CD4-positive, alpha-beta T cell (primary cell): ENCODE measurements around the gene PDLIM7. TPM values are rescaled to one million over a fixed set of nuclear protein-coding genes. Genes with fewer than 3 reads are reported as not detected.

Experiments used
- ATAC-seq: fragments of 200-7000 bp; cut with Tn5 transposase; one replicate; pipeline ENCODE4 v1.10.0; 2022; ENCODE audit warnings: mild to moderate bottlenecking; ENCODE audit not compliant: poor library complexity
- CTCF ChIA-PET: fragments of 350-600 bp; sonication (Branson Sonifier 250); formaldehyde crosslinking; loops from one replicate; lab custom pipeline; 2021; ENCODE audit warnings: antibody characterized with exemption, inconsistent platforms; lab: Charles Lee
- POLR2A ChIA-PET: fragments of 350-600 bp; sonication (Branson Sonifier 250); formaldehyde crosslinking; loops from one replicate; lab custom pipeline; 2021; ENCODE audit warnings: antibody characterized with exemption, inconsistent platforms; lab: Charles Lee
- DNase-seq, 14 experiments: peaks; one replicate each; pipeline ENCODE4 v3.0.0-alpha.2; 2013 to 2020; ENCODE audit warnings: mixed read lengths in 2 of 14
- H3K27ac ChIP-seq, 2 donors: one replicate each; pipeline versions ENCODE4 v1.5.1 to v1.7.0; 2013; ENCODE audit warnings: low read length in 2 of 2, low read depth in 1 of 2, mild to moderate bottlenecking in 1 of 2
- H3K27me3 ChIP-seq, 2 experiments: 1 replicate in 1 of 2; 2 replicates in 1 of 2; pipeline versions ENCODE4 v1.6.1 to v1.7.0; 2013; ENCODE audit warnings: low read length in 2 of 2, control low read depth in 1 of 2, mild to moderate bottlenecking in 1 of 2, moderate library complexity in 1 of 2; ENCODE audit not compliant: insufficient read depth in 2 of 2, control insufficient read depth in 1 of 2
- H3K36me3 ChIP-seq: one replicate; pipeline ENCODE4 v1.6.1; 2013; ENCODE audit warnings: low read length, control low read depth; ENCODE audit not compliant: insufficient read depth
- H3K4me1 ChIP-seq: one replicate; pipeline ENCODE4 v1.6.1; 2013; ENCODE audit warnings: low read length, control low read depth; ENCODE audit not compliant: insufficient read depth
- H3K4me3 ChIP-seq: one replicate; pipeline ENCODE4 v1.5.1; 2013; ENCODE audit warnings: mild to moderate bottlenecking, low read length, moderate library complexity
- H3K9me3 ChIP-seq, 2 experiments: 1 replicate in 1 of 2; 2 replicates in 1 of 2; pipeline versions ENCODE4 v1.6.1 to v1.7.0; 2013; ENCODE audit warnings: low read length in 2 of 2, mild to moderate bottlenecking in 2 of 2, control low read depth in 1 of 2, moderate library complexity in 1 of 2; ENCODE audit not compliant: control insufficient read depth in 1 of 2, insufficient read depth in 1 of 2
- H3K27ac Mint-ChIP-seq: one replicate; pipeline ENCODE4 v1.8.0; 2020; ENCODE audit warnings: mixed read lengths
- H3K27me3 Mint-ChIP-seq: one replicate; pipeline ENCODE4 v1.8.0; 2021; ENCODE audit warnings: mixed read lengths
- H3K36me3 Mint-ChIP-seq: one replicate; pipeline ENCODE4 v1.8.0; 2021; ENCODE audit warnings: low read depth, mixed read lengths
- H3K4me1 Mint-ChIP-seq: one replicate; pipeline ENCODE4 v1.8.0; 2021; ENCODE audit warnings: low read depth, mixed read lengths
- H3K4me3 Mint-ChIP-seq: one replicate; pipeline ENCODE4 v1.8.0; 2020; ENCODE audit warnings: mild to moderate bottlenecking, mixed read lengths
- H3K9me3 Mint-ChIP-seq: one replicate; pipeline ENCODE4 v1.8.0; 2020; ENCODE audit warnings: mixed read lengths
- intact Hi-C, 2 experiments: fragments of 100-400 bp; cut with DNase I in 1 of 2; cut with micrococcal nuclease in 1 of 2; formaldehyde crosslinking; loops; one replicate each; pipeline versions ENCODE4 v1.15.1 to v1.9.0; 2023 to 2025; cut with DNase I, micrococcal nuclease
- polyA plus RNA-seq, 2 donors: library from polyadenylated mRNA; unstranded; fragments of 120-200 nt; gene quantifications; one replicate each; pipeline ENCODE4 v1.2.1, GENCODE V29; 2013
- total RNA-seq, 174 experiments: library from RNA in 2 of 174; stranded (reverse) in 2 of 174; gene quantifications; one replicate each; pipeline ENCODE4 v1.2.3 and lab custom pipeline; 2021 to 2026
- TF ChIP-seq, protein P1 (sequence below): fragments of 200-600 bp; IDR thresholded peaks from one replicate; pipeline ENCODE4 v1.8.0; 2022; ENCODE audit warnings: antibody characterized with exemption, mild to moderate bottlenecking

The PDLIM7 gene, protein sequence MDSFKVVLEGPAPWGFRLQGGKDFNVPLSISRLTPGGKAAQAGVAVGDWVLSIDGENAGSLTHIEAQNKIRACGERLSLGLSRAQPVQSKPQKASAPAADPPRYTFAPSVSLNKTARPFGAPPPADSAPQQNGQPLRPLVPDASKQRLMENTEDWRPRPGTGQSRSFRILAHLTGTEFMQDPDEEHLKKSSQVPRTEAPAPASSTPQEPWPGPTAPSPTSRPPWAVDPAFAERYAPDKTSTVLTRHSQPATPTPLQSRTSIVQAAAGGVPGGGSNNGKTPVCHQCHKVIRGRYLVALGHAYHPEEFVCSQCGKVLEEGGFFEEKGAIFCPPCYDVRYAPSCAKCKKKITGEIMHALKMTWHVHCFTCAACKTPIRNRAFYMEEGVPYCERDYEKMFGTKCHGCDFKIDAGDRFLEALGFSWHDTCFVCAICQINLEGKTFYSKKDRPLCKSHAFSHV
- 1 to 10 TPM; 5.2 to 6.0 TPM for total RNA-seq
- 6.9 TPM for polyA plus RNA-seq (2013, experiment 1 of 2)
- polyA plus RNA-seq (2013, experiment 2 of 2), result 12.2 TPM
- total RNA-seq (lab: John Stamatoyannopoulos, UW), result 0.77 to 24.3 (median 3.0) reads per million in 172 experiments

DNA sequence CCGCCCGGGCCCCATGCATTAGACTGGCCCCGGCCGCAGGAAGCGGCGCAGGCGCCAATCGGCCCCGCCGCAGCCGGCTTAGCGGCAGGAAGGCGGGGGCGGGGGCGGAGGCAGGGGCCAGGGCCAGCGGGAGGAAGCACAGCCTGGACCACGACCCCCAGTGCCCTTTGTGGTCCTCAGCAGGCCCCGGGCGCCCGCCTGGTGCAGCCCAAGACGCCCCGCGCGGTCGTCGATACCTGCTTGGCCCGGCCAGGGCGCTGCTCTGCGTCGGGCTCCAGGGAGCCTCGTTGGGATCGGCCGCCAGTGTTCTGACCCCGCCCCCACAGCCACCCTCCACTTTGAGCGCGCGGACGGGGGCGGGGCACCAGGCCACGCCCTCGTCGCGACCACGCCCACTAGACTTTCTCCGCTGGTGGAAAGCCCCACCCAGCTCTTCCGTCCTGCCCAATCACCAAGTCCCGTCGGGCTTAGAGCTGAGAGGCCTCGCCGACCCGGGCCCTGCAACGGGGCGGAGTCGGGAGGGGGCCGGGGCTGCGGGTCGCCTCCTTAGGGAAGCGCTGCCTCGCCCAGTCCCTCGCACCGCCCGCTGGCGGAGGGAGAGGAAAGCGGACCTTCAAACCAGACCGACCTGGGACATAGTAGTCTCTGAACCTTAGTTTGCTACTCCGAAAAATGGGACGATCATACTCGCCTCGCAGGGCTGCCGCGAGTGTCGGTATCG, at the start of gene PDLIM7:
Gene PDLIM7, minus strand, starts transcription at position 313 of the 721 bp plus-strand sequence. CDS start 1,092 bp downstream, outside the sequence.
- Mint-ChIP-seq H3K27ac (no peak within 1 kb of the TSS), H3K27me3 (no peaks in the 10 kb centered on the region), H3K9me3 (no peaks in the 10 kb centered on the region), H3K4me1 (peaks cover 31% of the 10 kb centered on the region), H3K4me3 (peak within 1 kb of the TSS; percentile 74), H3K36me3 (peaks cover 5% of the 10 kb centered on the region)
- TF ChIP-seq, protein P1, sequence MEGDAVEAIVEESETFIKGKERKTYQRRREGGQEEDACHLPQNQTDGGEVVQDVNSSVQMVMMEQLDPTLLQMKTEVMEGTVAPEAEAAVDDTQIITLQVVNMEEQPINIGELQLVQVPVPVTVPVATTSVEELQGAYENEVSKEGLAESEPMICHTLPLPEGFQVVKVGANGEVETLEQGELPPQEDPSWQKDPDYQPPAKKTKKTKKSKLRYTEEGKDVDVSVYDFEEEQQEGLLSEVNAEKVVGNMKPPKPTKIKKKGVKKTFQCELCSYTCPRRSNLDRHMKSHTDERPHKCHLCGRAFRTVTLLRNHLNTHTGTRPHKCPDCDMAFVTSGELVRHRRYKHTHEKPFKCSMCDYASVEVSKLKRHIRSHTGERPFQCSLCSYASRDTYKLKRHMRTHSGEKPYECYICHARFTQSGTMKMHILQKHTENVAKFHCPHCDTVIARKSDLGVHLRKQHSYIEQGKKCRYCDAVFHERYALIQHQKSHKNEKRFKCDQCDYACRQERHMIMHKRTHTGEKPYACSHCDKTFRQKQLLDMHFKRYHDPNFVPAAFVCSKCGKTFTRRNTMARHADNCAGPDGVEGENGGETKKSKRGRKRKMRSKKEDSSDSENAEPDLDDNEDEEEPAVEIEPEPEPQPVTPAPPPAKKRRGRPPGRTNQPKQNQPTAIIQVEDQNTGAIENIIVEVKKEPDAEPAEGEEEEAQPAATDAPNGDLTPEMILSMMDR, result no peak
- POLR2A ChIA-PET, result interaction anchor here (0.6 to 2.1 kb wide), 18 partner anchors 18 to 363 kb away, joined by 3 to 12 read pairs (median 5); partner anchors contain the start of genes DDX41, GRK6 and NSD1
- ATAC-seq (peak; percentile 89), DNase-seq (peak; percentile 87 to 98 (median 94))
- no peak within 1 kb of the TSS for H3K27ac ChIP-seq
- peak within 1 kb of the TSS; percentile 70 for H3K4me3 ChIP-seq
- intact Hi-C loops, result loop anchor here (1.0 to 2.0 kb wide), 4 partner anchors 19 to 185 kb away; partner anchors contain the start of gene DDX41 (in 1 of the 2)
- no peaks in the 10 kb centered on the region for H3K36me3 ChIP-seq
- H3K4me1 ChIP-seq, result peaks cover 50% of the 10 kb centered on the region
- CTCF ChIA-PET, result interaction anchor here (1.0 to 2.1 kb wide), 6 partner anchors 20 to 188 kb away, joined by 3 to 7 read pairs (median 5); partner anchors contain the start of gene DDX41
- no peaks in the 10 kb centered on the region for H3K27me3 ChIP-seq
- H3K9me3 ChIP-seq, result no peaks in the 10 kb centered on the region

DNA sequence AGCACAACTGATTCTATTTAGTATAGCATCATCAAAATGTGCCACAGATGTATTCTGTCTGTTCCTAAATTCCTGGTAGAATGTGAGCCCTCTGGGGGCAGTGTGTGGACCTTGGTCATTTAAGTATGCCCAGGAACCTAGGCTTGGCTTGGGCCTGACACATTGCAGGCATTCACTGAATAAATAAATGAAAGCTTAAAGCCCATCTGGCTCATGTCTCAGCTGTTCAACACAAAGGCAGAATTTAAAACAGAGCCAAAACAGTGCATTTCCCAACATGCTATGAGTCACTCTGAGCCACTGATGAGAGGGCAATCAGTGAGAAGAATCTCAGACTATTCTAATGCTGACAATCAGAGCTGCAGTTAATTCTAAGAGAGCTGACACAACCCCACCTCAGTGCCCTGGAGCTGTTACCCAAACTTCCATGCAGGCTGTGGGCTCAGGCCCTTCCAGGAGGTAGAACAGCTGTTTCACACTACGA, 48.9 kb upstream of the PDLIM7 start:
- no peak overlapping the region for H3K4me3 ChIP-seq
- peaks cover 32% of the 10 kb centered on the region for H3K4me1 Mint-ChIP-seq
- no peaks in the 10 kb centered on the region for H3K9me3 ChIP-seq
- ChIA-PET CTCF (interaction anchor here (0.5 to 1.7 kb wide), 2 partner anchors 13 to 156 kb away, joined by 3 to 4 read pairs; no protein-coding TSS in a partner anchor), POLR2A (no interaction called here)
- no peak overlapping the region for H3K27ac ChIP-seq
- H3K27me3 Mint-ChIP-seq, result no peaks in the 10 kb centered on the region
- TF ChIP-seq, protein P1, result no peak
- H3K9me3 Mint-ChIP-seq, result no peaks in the 10 kb centered on the region
- intact Hi-C loops, result no loop called here
- no peaks in the 10 kb centered on the region for H3K27me3 ChIP-seq
- peak overlapping the region; percentile 10 for H3K27ac Mint-ChIP-seq
- H3K4me3 Mint-ChIP-seq, result no peak overlapping the region
- ATAC-seq, result no peak
- peaks cover 3% of the 10 kb centered on the region for H3K4me1 ChIP-seq
- peak in 2 of 14 experiments; percentile 47 to 59 for DNase-seq
- peaks cover 37% of the 10 kb centered on the region for H3K36me3 Mint-ChIP-seq
- peaks cover 22% of the 10 kb centered on the region for H3K36me3 ChIP-seq
